ENCODE measurements around the gene TIMP2.
"Not testable (repeated sequence)": the region's sequence is repeated elsewhere in the genome, so short reads cannot be mapped to it uniquely, and the experiment has no call there.

TIMP2 gene

GRCh38 chr17:78956254-78956653, 31.1 kb upstream of the TIMP2 start:
- no peak for DNase-seq (ENCODE audit: low spot score)

- DNase-seq (ENCODE audit: low spot score), result no peak
These were observed 29.5 kb upstream of the TIMP2 start for GRCh38 chr17:78954684-78955083.

GRCh38 chr17:78953356-78954350, 28.5 kb upstream of the TIMP2 start:
- DNase-seq (ENCODE audit: low spot score), result no peak

GRCh38 chr17:78952706-78953105, 27.5 kb upstream of the TIMP2 start:
- DNase-seq (ENCODE audit: low spot score), result no peak

GRCh38 chr17:78951967-78952551, 26.9 kb upstream of the TIMP2 start:
- DNase-seq (ENCODE audit: low spot score), result no peak

GRCh38 chr17:78950870-78951269, 25.7 kb upstream of the TIMP2 start:
- no peak for DNase-seq (ENCODE audit: low spot score)

- no peak for DNase-seq (ENCODE audit: low spot score)
These were observed 22.3 kb upstream of the TIMP2 start for GRCh38 chr17:78947235-78948149.

- no peak for DNase-seq (ENCODE audit: low spot score)
These were observed 21.4 kb upstream of the TIMP2 start for GRCh38 chr17:78946631-78947030.

- no peak for DNase-seq (ENCODE audit: low spot score)
These were observed 20.9 kb upstream of the TIMP2 start for GRCh38 chr17:78946131-78946530.

GRCh38 chr17:78945455-78945854, 20.3 kb upstream of the TIMP2 start:
- DNase-seq (ENCODE audit: low spot score), result not testable (repeated sequence)

- no peak for DNase-seq (ENCODE audit: low spot score)
These were observed 19.8 kb upstream of the TIMP2 start for GRCh38 chr17:78944956-78945355.

- DNase-seq (ENCODE audit: low spot score), result no peak
These were observed 18.8 kb upstream of the TIMP2 start for GRCh38 chr17:78944026-78944425.

- DNase-seq (ENCODE audit: low spot score), result no peak
These were observed 15.5 kb upstream of the TIMP2 start for GRCh38 chr17:78940708-78941107.

- no peak for DNase-seq (ENCODE audit: low spot score)
These were observed 15.1 kb upstream of the TIMP2 start for GRCh38 chr17:78940258-78940657.

GRCh38 chr17:78939615-78940014, 14.4 kb upstream of the TIMP2 start:
- DNase-seq (ENCODE audit: low spot score), result no peak

- no peak for DNase-seq (ENCODE audit: low spot score)
These were observed 12.4 kb upstream of the TIMP2 start for GRCh38 chr17:78937561-78937960.

GRCh38 chr17:78935419-78936323, 10.5 kb upstream of the TIMP2 start:
- no peak for DNase-seq (ENCODE audit: low spot score)

- no peak for DNase-seq (ENCODE audit: low spot score)
These were observed 9.7 kb upstream of the TIMP2 start for GRCh38 chr17:78934681-78935418.

GRCh38 chr17:78933959-78934568, 8.9 kb upstream of the TIMP2 start:
- peak; percentile 79 for DNase-seq (ENCODE audit: low spot score)
